HG03097 (cell line): ENCODE data around the gene ADCYAP1R1.

Experiments used
- ATAC-seq: cut with Tn5 transposase; IDR thresholded peaks from one replicate; pipeline ENCODE4 v1.9.1; 2021; ENCODE audit not compliant: unreplicated experiment, low FRiP score

The ADCYAP1R1 gene

GRCh38 chr7:31051598-31052486 lies at the start of gene ADCYAP1R1:
Gene ADCYAP1R1 (plus strand): TSS chr7:31052308. CDS start chr7:31063265, 10,957 bp downstream.
- no peak for ATAC-seq

GRCh38 chr7:31003097-31003496 lies 49.0 kb upstream of the ADCYAP1R1 start:
- ATAC-seq, result no peak

GRCh38 chr7:31003721-31004120 lies 48.4 kb upstream of the ADCYAP1R1 start:
- no peak for ATAC-seq

GRCh38 chr7:31004393-31004792 lies 47.7 kb upstream of the ADCYAP1R1 start:
- no peak for ATAC-seq

- no peak for ATAC-seq
Measured at GRCh38 chr7:31006857-31007256, 45.3 kb upstream of the ADCYAP1R1 start.

GRCh38 chr7:31007634-31008033 lies 44.5 kb upstream of the ADCYAP1R1 start:
- ATAC-seq, result no peak

GRCh38 chr7:31014826-31015225 lies 37.3 kb upstream of the ADCYAP1R1 start:
- ATAC-seq, result no peak

- no peak for ATAC-seq
Measured at GRCh38 chr7:31017032-31017675, 35.0 kb upstream of the ADCYAP1R1 start.

GRCh38 chr7:31017721-31018120 lies 34.4 kb upstream of the ADCYAP1R1 start:
- ATAC-seq, result no peak

GRCh38 chr7:31019509-31019908 lies 32.6 kb upstream of the ADCYAP1R1 start:
- no peak for ATAC-seq

- no peak for ATAC-seq
Measured at GRCh38 chr7:31020161-31020560, 31.9 kb upstream of the ADCYAP1R1 start.

- no peak for ATAC-seq
Measured at GRCh38 chr7:31020652-31021051, 31.5 kb upstream of the ADCYAP1R1 start.

GRCh38 chr7:31022117-31022516 lies 30.0 kb upstream of the ADCYAP1R1 start:
- no peak for ATAC-seq

- no peak for ATAC-seq
Measured at GRCh38 chr7:31022726-31023125, 29.4 kb upstream of the ADCYAP1R1 start.

- ATAC-seq, result no peak
Measured at GRCh38 chr7:31023877-31024276, 28.2 kb upstream of the ADCYAP1R1 start.

GRCh38 chr7:31027161-31027965 lies 24.7 kb upstream of the ADCYAP1R1 start:
- ATAC-seq, result no peak

GRCh38 chr7:31028006-31028405 lies 24.1 kb upstream of the ADCYAP1R1 start:
- no peak for ATAC-seq

- no peak for ATAC-seq
Measured at GRCh38 chr7:31028417-31028992, 23.6 kb upstream of the ADCYAP1R1 start.

GRCh38 chr7:31029251-31030042 lies 22.7 kb upstream of the ADCYAP1R1 start:
- ATAC-seq, result no peak
